Natural killer cell treated with Interleukin-12 subunit alpha and Interleukin-12 subunit beta and Interleukin-15 and Interleukin-18, amount 100 ng/mL, for 72 hours (primary cell): ENCODE data around the gene PIGV. TPM values are rescaled to one million over a fixed set of nuclear protein-coding genes. Genes with fewer than 3 reads are reported as not detected.

Source experiments
- ATAC-seq, 2 donors: fragments of 150-1000 bp; cut with Tn5 transposase in 1 of 2; sonication (Bioruptor Pico), chemical (Tn5 transposase) in 1 of 2; 2 replicates each; pipeline ENCODE4 v1.10.0; 2021
- DNase-seq: peaks from one replicate; pipeline ENCODE4 v3.0.0; 2022; ENCODE audit warnings: low spot score
- H3K27ac Mint-ChIP-seq, 2 donors: 1 replicate in 1 of 2; 2 replicates in 1 of 2; pipeline ENCODE4 v1.8.0; 2022; ENCODE audit warnings: mixed read lengths in 2 of 2, mild to moderate bottlenecking in 1 of 2, moderate library complexity in 1 of 2
- H3K27me3 Mint-ChIP-seq, 2 donors: 1 replicate in 1 of 2; 2 replicates in 1 of 2; pipeline ENCODE4 v1.8.0; 2022; ENCODE audit warnings: mixed read lengths in 2 of 2
- H3K36me3 Mint-ChIP-seq: one replicate; pipeline ENCODE4 v1.8.0; 2022; ENCODE audit warnings: mixed read lengths
- H3K4me1 Mint-ChIP-seq, 2 donors: 1 replicate in 1 of 2; 2 replicates in 1 of 2; pipeline ENCODE4 v1.8.0; 2022; ENCODE audit warnings: low read depth in 2 of 2, mixed read lengths in 2 of 2, mild to moderate bottlenecking in 1 of 2
- H3K4me3 Mint-ChIP-seq: one replicate; pipeline ENCODE4 v1.8.0; 2022; ENCODE audit warnings: mixed read lengths
- H3K9me3 Mint-ChIP-seq: 2 replicates; pipeline ENCODE4 v1.8.0; 2022; ENCODE audit warnings: mixed read lengths
- total RNA-seq, 2 donors: library from RNA; stranded (reverse); gene quantifications; one replicate each; pipeline ENCODE4 v1.2.3, GENCODE V29; 2022

The PIGV gene
- total RNA-seq, 2 donors from 2014 or later: 44.3 to 60.2 TPM

GRCh38 chr1:26754086-26754874 is 33.5 kb upstream of the PIGV start:
- Mint-ChIP-seq H3K36me3 (no peaks in the 10 kb centered on the region), H3K27me3 (no peaks in the 10 kb centered on the region), H3K9me3 (no peaks in the 10 kb centered on the region), H3K27ac (peak overlapping the region; percentile 38 to 68), H3K4me3 (no peak overlapping the region), H3K4me1 (peaks cover 38 to 53% of the 10 kb centered on the region in 2 donors)
- DNase-seq (no peak), ATAC-seq (no peak)

- H3K27me3 Mint-ChIP-seq: no peaks in the 10 kb centered on the region
- ATAC-seq: no peak
- H3K36me3 Mint-ChIP-seq: peaks cover 12% of the 10 kb centered on the region
- peaks cover 6 to 28% of the 10 kb centered on the region in 2 donors for H3K4me1 Mint-ChIP-seq
- no peak for DNase-seq
- H3K27ac Mint-ChIP-seq: peak overlapping the region in 1 of 2 donors; percentile 50
- H3K9me3 Mint-ChIP-seq: no peaks in the 10 kb centered on the region
- H3K4me3 Mint-ChIP-seq: no peak overlapping the region
These were observed 29.4 kb upstream of the PIGV start for GRCh38 chr1:26758358-26758757.

- DNase-seq (no peak), ATAC-seq (no peak)
- no peaks in the 10 kb centered on the region for H3K27me3 Mint-ChIP-seq
- peaks cover 9 to 26% of the 10 kb centered on the region in 2 donors for H3K4me1 Mint-ChIP-seq
- no peak overlapping the region for H3K4me3 Mint-ChIP-seq
- H3K9me3 Mint-ChIP-seq: no peaks in the 10 kb centered on the region
- H3K27ac Mint-ChIP-seq: peak overlapping the region; percentile 43 to 83
- peaks cover 16% of the 10 kb centered on the region for H3K36me3 Mint-ChIP-seq
These were observed 28.2 kb upstream of the PIGV start for GRCh38 chr1:26759531-26759930.

- DNase-seq: no peak
- no peaks in the 10 kb centered on the region for H3K27me3 Mint-ChIP-seq
- no peak overlapping the region for H3K4me3 Mint-ChIP-seq
- H3K4me1 Mint-ChIP-seq: peaks cover 9 to 22% of the 10 kb centered on the region in 2 donors
- ATAC-seq: no peak
- H3K36me3 Mint-ChIP-seq: peaks cover 17% of the 10 kb centered on the region
- H3K9me3 Mint-ChIP-seq: no peaks in the 10 kb centered on the region
- H3K27ac Mint-ChIP-seq: peak overlapping the region; percentile 39 to 40
These were observed 26.5 kb upstream of the PIGV start for GRCh38 chr1:26761217-26761616.

GRCh38 chr1:26767714-26768113 is 20.0 kb upstream of the PIGV start:
- Mint-ChIP-seq H3K27me3 (no peaks in the 10 kb centered on the region), H3K36me3 (peaks cover 35% of the 10 kb centered on the region), H3K9me3 (no peaks in the 10 kb centered on the region), H3K4me3 (no peak overlapping the region), H3K27ac (peak overlapping the region; percentile 73 to 76), H3K4me1 (peaks cover 31 to 46% of the 10 kb centered on the region in 2 donors)
- DNase-seq: no peak
- peak in 1 of 2 donors; percentile 46 for ATAC-seq

- Mint-ChIP-seq H3K4me1 (peaks cover 35 to 46% of the 10 kb centered on the region in 2 donors), H3K27me3 (no peaks in the 10 kb centered on the region), H3K27ac (peak overlapping the region; percentile 73 to 76), H3K4me3 (no peak overlapping the region), H3K36me3 (peaks cover 45% of the 10 kb centered on the region), H3K9me3 (no peaks in the 10 kb centered on the region)
- no peak for DNase-seq
- ATAC-seq: no peak
These were observed 19.0 kb upstream of the PIGV start for GRCh38 chr1:26768755-26769154.

GRCh38 chr1:26771285-26771642 is 16.5 kb upstream of the PIGV start:
- no peak for ATAC-seq
- H3K27ac Mint-ChIP-seq: peak overlapping the region; percentile 72 to 74
- H3K27me3 Mint-ChIP-seq: no peaks in the 10 kb centered on the region
- H3K4me3 Mint-ChIP-seq: no peak overlapping the region
- DNase-seq: no peak
- H3K4me1 Mint-ChIP-seq: peaks cover 33 to 41% of the 10 kb centered on the region in 2 donors
- H3K9me3 Mint-ChIP-seq: no peaks in the 10 kb centered on the region
- peaks cover 45% of the 10 kb centered on the region for H3K36me3 Mint-ChIP-seq

GRCh38 chr1:26771643-26772321 is 16.0 kb upstream of the PIGV start:
- peaks cover 32 to 39% of the 10 kb centered on the region in 2 donors for H3K4me1 Mint-ChIP-seq
- no peak overlapping the region for H3K4me3 Mint-ChIP-seq
- H3K27me3 Mint-ChIP-seq: no peaks in the 10 kb centered on the region
- DNase-seq (no peak), ATAC-seq (peak; percentile 75 to 81)
- peak overlapping the region; percentile 72 to 74 for H3K27ac Mint-ChIP-seq
- H3K36me3 Mint-ChIP-seq: peaks cover 43% of the 10 kb centered on the region
- no peaks in the 10 kb centered on the region for H3K9me3 Mint-ChIP-seq

- H3K27ac Mint-ChIP-seq: peak overlapping the region; percentile 72 to 74
These were observed 15.1 kb upstream of the PIGV start for GRCh38 chr1:26772687-26773086.

GRCh38 chr1:26774462-26774861 is 13.3 kb upstream of the PIGV start:
- no peak overlapping the region for H3K27ac Mint-ChIP-seq
- H3K9me3 Mint-ChIP-seq: no peaks in the 10 kb centered on the region
- H3K4me3 Mint-ChIP-seq: no peak overlapping the region
- H3K36me3 Mint-ChIP-seq: peaks cover 37% of the 10 kb centered on the region
- DNase-seq (no peak), ATAC-seq (no peak)
- H3K4me1 Mint-ChIP-seq: peaks cover 29 to 34% of the 10 kb centered on the region in 2 donors
- H3K27me3 Mint-ChIP-seq: no peaks in the 10 kb centered on the region

More at GRCh38 chr1:26772687-26773086, 15.1 kb upstream of the PIGV start:
- ATAC-seq: no peak
- Mint-ChIP-seq H3K9me3 (no peaks in the 10 kb centered on the region), H3K36me3 (peaks cover 39% of the 10 kb centered on the region), H3K27me3 (no peaks in the 10 kb centered on the region), H3K4me3 (no peak overlapping the region), H3K4me1 (peaks cover 25 to 34% of the 10 kb centered on the region in 2 donors)
- no peak for DNase-seq

GRCh38 chr1:26775666-26776065 is 12.1 kb upstream of the PIGV start:
- H3K36me3 Mint-ChIP-seq: peaks cover 37% of the 10 kb centered on the region
- no peaks in the 10 kb centered on the region for H3K9me3 Mint-ChIP-seq
- DNase-seq: no peak
- H3K27ac Mint-ChIP-seq: peak overlapping the region in 1 of 2 donors; percentile 54
- no peak overlapping the region for H3K4me3 Mint-ChIP-seq
- H3K27me3 Mint-ChIP-seq: no peaks in the 10 kb centered on the region
- no peak for ATAC-seq
- peaks cover 33% of the 10 kb centered on the region in 2 donors for H3K4me1 Mint-ChIP-seq

- DNase-seq (no peak), ATAC-seq (peak in 1 of 2 donors; percentile 7)
- H3K4me3 Mint-ChIP-seq: no peak overlapping the region
- no peaks in the 10 kb centered on the region for H3K27me3 Mint-ChIP-seq
- H3K9me3 Mint-ChIP-seq: no peaks in the 10 kb centered on the region
- peak overlapping the region; percentile 54 to 71 for H3K27ac Mint-ChIP-seq
- H3K4me1 Mint-ChIP-seq: peaks cover 41 to 42% of the 10 kb centered on the region in 2 donors
- peaks cover 38% of the 10 kb centered on the region for H3K36me3 Mint-ChIP-seq
These were observed 8.6 kb upstream of the PIGV start for GRCh38 chr1:26779098-26779668.

- H3K27ac Mint-ChIP-seq: peak overlapping the region; percentile 65 to 99
- ATAC-seq: peak; percentile 18 to 37
These were observed 7.3 kb upstream of the PIGV start for GRCh38 chr1:26780344-26780957.

More at GRCh38 chr1:26780344-26780957, 7.3 kb upstream of the PIGV start:
- Mint-ChIP-seq H3K4me1 (peaks cover 54 to 55% of the 10 kb centered on the region in 2 donors), H3K36me3 (peaks cover 38% of the 10 kb centered on the region), H3K27me3 (no peaks in the 10 kb centered on the region), H3K4me3 (peak overlapping the region; percentile 10), H3K9me3 (no peaks in the 10 kb centered on the region)
- no peak for DNase-seq
